GM23338 (cell line): ENCODE data around the gene PPY.

ENCODE experiments used
- CTCF ChIP-seq, 2 experiments: fragments of 200-600 bp in 1 of 2; sonication (generic) in 1 of 2; conservative IDR thresholded peaks; 2 replicates each; pipeline versions ENCODE4 v1.5.1 to v1.6.1; 2016 to 2017; ENCODE audit warnings: antibody characterized with exemption in 2 of 2, low read depth in 2 of 2, mild to moderate bottlenecking in 2 of 2, moderate library complexity in 1 of 2
- EZH2 ChIP-seq: fragments of 200-600 bp; sonication (generic); IDR thresholded peaks from one replicate; pipeline ENCODE4 v1.8.0; 2017; ENCODE audit warnings: antibody characterized with exemption, mild to moderate bottlenecking, low read depth; ENCODE audit not compliant: unreplicated experiment
- EZH2phosphoT487 ChIP-seq: fragments of 200-600 bp; sonication (generic); IDR thresholded peaks from one replicate; pipeline ENCODE4 v1.8.1; 2018; ENCODE audit warnings: antibody characterized with exemption; ENCODE audit not compliant: unreplicated experiment
- NANOG ChIP-seq: IDR thresholded peaks from 2 replicates; pipeline ENCODE4 v1.6.1; 2016; ENCODE audit warnings: antibody characterized with exemption, borderline replicate concordance
- POLR2AphosphoS5 ChIP-seq: IDR thresholded peaks from 2 replicates; pipeline ENCODE4 v1.6.1; 2016; ENCODE audit warnings: antibody characterized with exemption, low read depth
- REST ChIP-seq: IDR thresholded peaks from one replicate; pipeline ENCODE4 v1.6.1; 2018; ENCODE audit warnings: antibody characterized with exemption; ENCODE audit not compliant: unreplicated experiment

- no peak for TF ChIP-seq POLR2AphosphoS5
- TF ChIP-seq CTCF (conservative IDR thresholded peaks at IDR 0.05; ENCODE audit: low read depth in 2 of 2), result 0 out of 4 replicates have a peak, but pooled peaks of 1 of the 2 experiments have one; percentile 2
- no peak for TF ChIP-seq EZH2
- no peak for TF ChIP-seq EZH2phosphoT487
- no peak for TF ChIP-seq NANOG
- TF ChIP-seq REST, result peak; percentile 64
These were observed 10.1 kb upstream of the PPY start for GRCh38 chr17:43952351-43952723.
